Adrenal gland (tissue), 12 donors: ENCODE results near the gene MZB1. TPM values are rescaled to one million over a fixed set of nuclear protein-coding genes. Genes with fewer than 3 reads are reported as not detected.
"Not testable (repeated sequence)": the region's sequence is repeated elsewhere in the genome, so short reads cannot be mapped to it uniquely, and the experiment has no call there.

ENCODE experiments used
- DNase-seq, 7 donors: peaks; one replicate each; pipeline ENCODE4 v3.0.0-alpha.2; 2019 to 2020
- H3K27ac ChIP-seq, 5 donors: fragments of 200-600 bp; sonication (generic) in 4 of 5; 1 replicate in 3 of 5; 2 replicates in 2 of 5; pipeline versions ENCODE4 v1.5.1 to v1.8.0; 2016 to 2020; ENCODE audit warnings: mild to moderate bottlenecking in 1 of 5
- H3K27me3 ChIP-seq: fragments of 200-600 bp; 2 replicates; pipeline ENCODE4 v1.8.0; 2021
- H3K36me3 ChIP-seq, 2 donors: fragments of 200-600 bp; replicated peaks in 1 of 2; 1 replicate in 1 of 2; 2 replicates in 1 of 2; pipeline versions ENCODE4 v1.5.1 to v1.8.0; 2018 to 2022
- H3K4me1 ChIP-seq, 2 donors: fragments of 200-600 bp; replicated peaks in 1 of 2; 1 replicate in 1 of 2; 2 replicates in 1 of 2; pipeline versions ENCODE4 v1.5.1 to v1.8.0; 2018 to 2021
- H3K4me3 ChIP-seq, 4 donors: fragments of 200-600 bp; sonication (generic) in 3 of 4; one replicate each; pipeline ENCODE4 v1.5.1; 2016 to 2018
- H3K9me3 ChIP-seq, 3 donors: fragments of 200-600 bp; sonication (generic) in 1 of 3; replicated peaks in 1 of 3; 1 replicate in 2 of 3; 2 replicates in 1 of 3; pipeline versions ENCODE4 v1.5.1 to v1.8.0; 2016 to 2021
- CTCF ChIP-seq, 6 experiments: fragments of 450-650 bp in 4 of 6; fragments of 200-600 bp in 2 of 6; sonication (generic) in 1 of 6; IDR thresholded peaks; 1 replicate in 5 of 6; 2 replicates in 1 of 6; pipeline versions ENCODE4 v1.5.1 to v1.8.0; 2016 to 2021; ENCODE audit warnings: antibody characterized with exemption in 6 of 6, mild to moderate bottlenecking in 2 of 6, moderate library complexity in 1 of 6
- POLR2A ChIP-seq, 2 donors: fragments of 450-650 bp; IDR thresholded peaks; one replicate each; pipeline ENCODE4 v1.6.1; 2017; ENCODE audit warnings: antibody characterized with exemption in 2 of 2, mild to moderate bottlenecking in 2 of 2, moderate library complexity in 1 of 2
- WGBS, 4 donors: extraction: QIAGEN DNeasy Blood & Tissue Kit in 2 of 4; methylation state at CpG; one replicate each; pipeline versions ENCODE4 v1.1.5 to v1.1.7; 2013 to 2017; 5-methylcytosine and 5-hydroxymethylcytosine counted together
- intact Hi-C, 2 donors: fragments of 100-400 bp; cut with DNase I; formaldehyde crosslinking; loops; one replicate each; pipeline versions ENCODE4 v1.14.1 to v1.15.0; 2022 to 2023
- polyA plus RNA-seq, 3 donors: library from polyadenylated mRNA; stranded (reverse); fragments of 200-250 nt in 2 of 3; fragments of 350-450 nt in 1 of 3; fragmentation: Illumina TruSeq in 1 of 3; extraction: RNeasy Lipid Tissue Mini Kit (QIAGEN cat#74804) in 1 of 3; gene quantifications; one replicate each; pipeline ENCODE4 v1.2.3, GENCODE V29; 2013 to 2014
- total RNA-seq, 9 donors: library from RNA; depleted of rRNA in 4 of 9; stranded (reverse); fragments of >200 nt in 4 of 9; fragments of 120-200 nt in 1 of 9; fragmentation: NEBNext Ultra II Directional in 1 of 9; extraction: Animal tissue kit (Norgen Biotek cat#: 25700) in 1 of 9; gene quantifications; one replicate each; pipeline versions ENCODE4 v1.1.0 to v1.2.4, GENCODE V29; 2013 to 2023
- donor health status: healthy with polysubstance abuse.
- donor health status: Bipolar disorder and iron deficiency.
- donor health status: DM: yes; HTN: yes; CAD: no.
- donor health status: DM: no; HTN: no; CAD: no.
- donor health status: DM: no; HTN: no; CAD: no.
- donor health status: DM: yes; HTN: yes; CAD: no.

MZB1 gene
- total and polyA plus RNA-seq, 12 donors, result 0.35 to 7.7 (median 0.95) TPM; not detected in 3

GRCh38 chr5:139387611-139388197, 2.0 kb downstream of the MZB1 start:
- 51 to 70% (median 57%) methylated on average over 8 to 10 of the region's 10 CpGs for WGBS, 4 donors
- H3K4me1 ChIP-seq, result peaks cover 4 to 10% of the 10 kb centered on the region in 2 donors
- no peaks in the 10 kb centered on the region for H3K9me3 ChIP-seq
- no peaks in the 10 kb centered on the region for H3K27me3 ChIP-seq
- H3K36me3 ChIP-seq, result no peaks in the 10 kb centered on the region
- H3K4me3 ChIP-seq, result no peak overlapping the region
- TF ChIP-seq POLR2A (IDR thresholded peaks at IDR 0.05) (no peak), CTCF (IDR thresholded peaks at IDR 0.05) (no peak)
- intact Hi-C loops, result no loop called here
- no peak for DNase-seq
- H3K27ac ChIP-seq, result no peak overlapping the region

DNA sequence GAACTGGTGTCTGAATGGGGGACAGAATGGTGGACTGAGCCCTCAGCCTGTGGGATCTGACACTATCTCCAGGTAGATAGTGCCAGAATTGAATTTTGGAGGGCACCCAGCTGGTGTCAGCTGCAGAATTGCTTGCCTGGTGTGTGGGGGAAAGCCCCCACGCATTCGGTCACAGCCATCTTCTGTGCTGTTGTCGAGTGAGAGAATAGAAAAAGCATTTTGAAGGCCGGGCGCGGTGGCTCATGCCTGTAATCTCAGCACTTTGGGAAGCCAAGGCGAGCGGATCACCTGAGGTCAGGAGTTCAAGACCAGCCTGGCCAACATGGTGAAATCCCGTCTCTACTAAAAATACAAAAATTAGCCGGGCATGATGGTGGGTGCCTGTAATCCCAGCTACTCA, 2.8 kb downstream of the MZB1 start:
- H3K4me1 ChIP-seq, H3K27ac ChIP-seq, intact Hi-C loops, H3K36me3 ChIP-seq, H3K4me3 ChIP-seq, H3K9me3 ChIP-seq, H3K27me3 ChIP-seq: not testable (repeated sequence)
- 93 to 96% (median 95%) methylated on average over 9 to 10 of the region's 10 CpGs for WGBS, 4 donors
- peak in 1 of 7 donors; percentile 3 for DNase-seq

- Histone ChIP-seq H3K4me1 (peaks cover 0 to 5% of the 10 kb centered on the region in 2 donors), H3K27me3 (no peaks in the 10 kb centered on the region), H3K27ac (no peak overlapping the region), H3K4me3 (no peak overlapping the region), H3K36me3 (no peaks in the 10 kb centered on the region), H3K9me3 (no peaks in the 10 kb centered on the region)
- DNase-seq, result no peak
- 87 to 93% (median 90%) methylated on average over 5 of the region's 5 CpGs for WGBS, 4 donors
- intact Hi-C loops, result no loop called here
- TF ChIP-seq POLR2A (IDR thresholded peaks at IDR 0.05) (no peak), CTCF (IDR thresholded peaks at IDR 0.05) (no peak)
Measured at GRCh38 chr5:139386050-139386438, 3.7 kb downstream of the MZB1 start.

- H3K27ac ChIP-seq, result peak overlapping the region in 2 of 5 donors; percentile 47 to 48
- H3K4me3 ChIP-seq, result peak overlapping the region in 1 of 4 donors; percentile 35
- WGBS, 4 donors, result 50 to 66% (median 50%) methylated on average over 8 of the region's 8 CpGs
- H3K9me3 ChIP-seq, result no peaks in the 10 kb centered on the region
- no peak for DNase-seq
- no peaks in the 10 kb centered on the region for H3K27me3 ChIP-seq
- intact Hi-C loops, result no loop called here
- peaks cover 0 to 5% of the 10 kb centered on the region in 2 donors for H3K4me1 ChIP-seq
- no peaks in the 10 kb centered on the region for H3K36me3 ChIP-seq
- no peak for TF ChIP-seq CTCF (IDR thresholded peaks at IDR 0.05)
- no peak for TF ChIP-seq POLR2A (IDR thresholded peaks at IDR 0.05)
Measured at GRCh38 chr5:139385061-139386049, 4.4 kb downstream of the MZB1 start.
